ENCODE results near the gene NTN5.
A peak's percentile ranks its signal among the peaks of the same experiment; 100 is the strongest.

Gene NTN5

DNA sequence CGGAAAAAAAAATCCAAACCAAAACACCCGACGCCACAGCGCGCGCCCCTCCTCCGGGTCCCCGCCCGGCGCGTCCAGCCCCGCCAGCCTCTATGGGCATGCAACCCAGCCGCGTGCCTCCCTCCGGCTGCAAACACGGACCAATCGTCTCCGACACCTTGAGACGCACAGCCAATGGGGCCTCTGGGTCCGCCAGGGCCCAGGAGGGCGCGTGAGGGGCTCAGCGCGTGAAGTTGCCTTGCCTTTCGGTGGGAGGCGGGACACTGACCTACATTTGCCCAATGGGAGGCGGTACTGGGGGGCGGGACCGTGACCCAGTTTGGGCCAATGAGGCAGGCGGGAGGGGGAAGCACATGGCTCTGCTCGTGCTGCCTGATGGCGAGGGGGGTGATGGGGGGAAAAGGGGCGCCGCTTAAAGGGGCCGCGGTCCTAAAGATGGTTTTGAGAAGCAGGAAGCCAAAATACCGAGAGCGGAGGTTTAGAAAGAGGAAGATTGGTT, 35.3 kb downstream of the NTN5 start:
- peak overlapping the region; percentile 96 for H3K27ac ChIP-seq (replicated peaks)
- H3K4me3 ChIP-seq (replicated peaks; ENCODE audit: insufficient read depth, low read length), result peak overlapping the region; percentile 87
- peak; percentile 99 to 100 for DNase-seq (ENCODE audit: low read depth in 1 of 2, low spot score in 1 of 2)
- H3K27me3 ChIP-seq (ENCODE audit: insufficient read depth, poor library complexity, severe bottlenecking), result no peaks in the 10 kb centered on the region
- TF ChIP-seq, protein P1, sequence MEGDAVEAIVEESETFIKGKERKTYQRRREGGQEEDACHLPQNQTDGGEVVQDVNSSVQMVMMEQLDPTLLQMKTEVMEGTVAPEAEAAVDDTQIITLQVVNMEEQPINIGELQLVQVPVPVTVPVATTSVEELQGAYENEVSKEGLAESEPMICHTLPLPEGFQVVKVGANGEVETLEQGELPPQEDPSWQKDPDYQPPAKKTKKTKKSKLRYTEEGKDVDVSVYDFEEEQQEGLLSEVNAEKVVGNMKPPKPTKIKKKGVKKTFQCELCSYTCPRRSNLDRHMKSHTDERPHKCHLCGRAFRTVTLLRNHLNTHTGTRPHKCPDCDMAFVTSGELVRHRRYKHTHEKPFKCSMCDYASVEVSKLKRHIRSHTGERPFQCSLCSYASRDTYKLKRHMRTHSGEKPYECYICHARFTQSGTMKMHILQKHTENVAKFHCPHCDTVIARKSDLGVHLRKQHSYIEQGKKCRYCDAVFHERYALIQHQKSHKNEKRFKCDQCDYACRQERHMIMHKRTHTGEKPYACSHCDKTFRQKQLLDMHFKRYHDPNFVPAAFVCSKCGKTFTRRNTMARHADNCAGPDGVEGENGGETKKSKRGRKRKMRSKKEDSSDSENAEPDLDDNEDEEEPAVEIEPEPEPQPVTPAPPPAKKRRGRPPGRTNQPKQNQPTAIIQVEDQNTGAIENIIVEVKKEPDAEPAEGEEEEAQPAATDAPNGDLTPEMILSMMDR (IDR thresholded peaks at IDR 0.05; ENCODE audit: insufficient read depth, low read length), result no peak
- TF ChIP-seq SPI1 (IDR thresholded peaks at IDR 0.05; ENCODE audit: borderline replicate concordance, low read depth) (no peak), GABPA (IDR thresholded peaks at IDR 0.05; ENCODE audit: low read depth) (no peak), POLR2AphosphoS5 (IDR thresholded peaks at IDR 0.05; ENCODE audit: low read depth) (no peak)
- TF ChIP-seq, protein P2, sequence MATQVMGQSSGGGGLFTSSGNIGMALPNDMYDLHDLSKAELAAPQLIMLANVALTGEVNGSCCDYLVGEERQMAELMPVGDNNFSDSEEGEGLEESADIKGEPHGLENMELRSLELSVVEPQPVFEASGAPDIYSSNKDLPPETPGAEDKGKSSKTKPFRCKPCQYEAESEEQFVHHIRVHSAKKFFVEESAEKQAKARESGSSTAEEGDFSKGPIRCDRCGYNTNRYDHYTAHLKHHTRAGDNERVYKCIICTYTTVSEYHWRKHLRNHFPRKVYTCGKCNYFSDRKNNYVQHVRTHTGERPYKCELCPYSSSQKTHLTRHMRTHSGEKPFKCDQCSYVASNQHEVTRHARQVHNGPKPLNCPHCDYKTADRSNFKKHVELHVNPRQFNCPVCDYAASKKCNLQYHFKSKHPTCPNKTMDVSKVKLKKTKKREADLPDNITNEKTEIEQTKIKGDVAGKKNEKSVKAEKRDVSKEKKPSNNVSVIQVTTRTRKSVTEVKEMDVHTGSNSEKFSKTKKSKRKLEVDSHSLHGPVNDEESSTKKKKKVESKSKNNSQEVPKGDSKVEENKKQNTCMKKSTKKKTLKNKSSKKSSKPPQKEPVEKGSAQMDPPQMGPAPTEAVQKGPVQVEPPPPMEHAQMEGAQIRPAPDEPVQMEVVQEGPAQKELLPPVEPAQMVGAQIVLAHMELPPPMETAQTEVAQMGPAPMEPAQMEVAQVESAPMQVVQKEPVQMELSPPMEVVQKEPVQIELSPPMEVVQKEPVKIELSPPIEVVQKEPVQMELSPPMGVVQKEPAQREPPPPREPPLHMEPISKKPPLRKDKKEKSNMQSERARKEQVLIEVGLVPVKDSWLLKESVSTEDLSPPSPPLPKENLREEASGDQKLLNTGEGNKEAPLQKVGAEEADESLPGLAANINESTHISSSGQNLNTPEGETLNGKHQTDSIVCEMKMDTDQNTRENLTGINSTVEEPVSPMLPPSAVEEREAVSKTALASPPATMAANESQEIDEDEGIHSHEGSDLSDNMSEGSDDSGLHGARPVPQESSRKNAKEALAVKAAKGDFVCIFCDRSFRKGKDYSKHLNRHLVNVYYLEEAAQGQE (IDR thresholded peaks at IDR 0.05; ENCODE audit: insufficient replicate concordance, low read depth), result no peak

DNA sequence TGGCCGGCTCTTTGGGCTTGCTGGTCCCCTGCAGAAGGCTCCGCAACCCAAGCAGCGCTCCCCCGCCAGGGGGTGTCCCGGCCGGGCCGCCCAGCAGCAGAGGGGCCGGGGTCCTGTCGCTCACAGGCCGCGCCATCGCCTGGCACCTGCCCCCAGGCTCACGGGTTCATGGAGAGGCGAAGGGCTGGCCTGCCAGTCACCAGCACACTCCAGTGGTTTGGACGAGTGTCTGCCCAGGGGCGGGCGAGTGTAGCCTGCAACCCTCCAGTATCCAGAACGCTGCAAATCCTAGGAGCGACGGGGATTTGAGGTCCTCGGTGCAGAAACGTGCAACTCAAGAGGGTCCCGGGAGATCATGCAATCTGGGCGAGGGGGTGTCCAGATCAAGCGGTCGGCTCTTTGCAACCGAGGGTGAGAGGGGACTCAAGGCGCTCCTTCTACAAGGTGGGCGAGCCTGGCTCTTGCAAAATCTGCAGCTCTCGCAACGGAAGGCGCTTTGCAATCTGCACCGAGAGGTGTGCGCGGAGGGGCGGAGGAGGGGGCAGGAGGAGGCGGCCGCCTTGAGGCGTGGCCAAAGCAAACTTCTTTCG, 35.9 kb downstream of the NTN5 start, which contains the start of gene DBP:
Gene DBP, minus strand, starts transcription at position 521 of the 590 bp plus-strand sequence. Its CDS starts 385 bp downstream, at position 136.
- peak in 1 of 2 experiments; percentile 71 for DNase-seq (ENCODE audit: low read depth in 1 of 2, low spot score in 1 of 2)
- H3K27ac ChIP-seq (replicated peaks), result peak within 1 kb of the TSS; percentile 96
- peak within 1 kb of the TSS; percentile 87 for H3K4me3 ChIP-seq (replicated peaks; ENCODE audit: insufficient read depth, low read length)
- H3K27me3 ChIP-seq (ENCODE audit: insufficient read depth, poor library complexity, severe bottlenecking), result no peaks in the 10 kb centered on the region
- TF ChIP-seq, protein P1 (IDR thresholded peaks at IDR 0.05; ENCODE audit: insufficient read depth, low read length), result no peak
- TF ChIP-seq POLR2AphosphoS5 (IDR thresholded peaks at IDR 0.05; ENCODE audit: low read depth), result peak; percentile 56; the same call in 1 of the 2 replicates

DNA sequence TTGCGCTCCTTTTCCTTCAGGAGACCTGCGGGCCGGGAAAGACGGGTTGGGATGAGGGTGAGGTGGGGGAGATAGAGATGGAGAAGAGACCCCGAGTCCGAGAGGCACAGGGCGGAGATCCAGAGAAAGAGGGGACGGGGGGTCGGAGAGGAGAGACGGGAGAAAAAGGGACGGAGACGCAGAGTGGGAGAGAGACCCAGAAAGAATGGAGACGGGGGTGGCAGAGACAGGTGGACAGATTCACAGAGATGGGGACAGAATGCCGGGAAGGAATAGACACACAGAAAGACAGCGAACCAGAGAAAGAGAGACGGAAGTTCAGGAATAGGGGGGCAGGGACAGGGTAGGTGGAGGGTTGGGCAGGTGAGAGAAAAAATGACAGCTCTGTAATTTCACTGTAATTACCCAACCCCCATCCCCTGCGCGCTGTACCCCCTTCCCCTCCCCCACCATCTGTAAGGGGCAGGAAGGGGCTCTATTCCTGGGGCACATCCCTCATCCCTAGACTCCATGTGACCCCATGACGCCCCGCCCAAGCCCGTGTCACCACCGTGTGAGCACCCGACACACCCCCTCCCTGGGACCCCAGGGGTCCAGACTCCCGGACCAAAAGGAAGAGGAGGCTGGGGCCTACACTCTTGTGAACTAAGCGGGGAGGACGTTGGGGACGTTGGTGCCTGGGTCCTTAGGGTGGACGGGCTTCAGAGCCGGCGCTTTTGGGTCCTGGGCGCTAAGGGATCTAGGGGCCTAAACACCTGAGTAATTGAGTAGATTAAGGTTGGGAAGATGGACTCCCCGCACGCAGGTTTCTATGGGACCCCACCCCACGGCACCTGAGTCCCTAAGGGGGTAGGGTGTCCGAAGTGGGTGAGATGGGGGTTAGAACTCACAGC, 36.6 kb downstream of the NTN5 start:
- Histone ChIP-seq H3K27ac (replicated peaks) (peak overlapping the region; percentile 96), H3K4me3 (replicated peaks; ENCODE audit: insufficient read depth, low read length) (peak overlapping the region; percentile 87), H3K27me3 (ENCODE audit: insufficient read depth, poor library complexity, severe bottlenecking) (no peaks in the 10 kb centered on the region)
- DNase-seq (ENCODE audit: low read depth in 1 of 2, low spot score in 1 of 2), result peak in 1 of 2 experiments; percentile 51
- TF ChIP-seq, protein P2 (IDR thresholded peaks at IDR 0.05; ENCODE audit: insufficient replicate concordance, low read depth), result no peak
- TF ChIP-seq POLR2AphosphoS5 (IDR thresholded peaks at IDR 0.05; ENCODE audit: low read depth) (no peak), GABPA (IDR thresholded peaks at IDR 0.05; ENCODE audit: low read depth) (no peak), SPI1 (IDR thresholded peaks at IDR 0.05; ENCODE audit: borderline replicate concordance, low read depth) (no peak)
- TF ChIP-seq, protein P1 (IDR thresholded peaks at IDR 0.05; ENCODE audit: insufficient read depth, low read length), result no peak
